Measurements from ENCODE around the gene ZNF775.
A peak's percentile ranks its signal among the peaks of the same experiment; 100 is the strongest.

The ZNF775 gene

DNA sequence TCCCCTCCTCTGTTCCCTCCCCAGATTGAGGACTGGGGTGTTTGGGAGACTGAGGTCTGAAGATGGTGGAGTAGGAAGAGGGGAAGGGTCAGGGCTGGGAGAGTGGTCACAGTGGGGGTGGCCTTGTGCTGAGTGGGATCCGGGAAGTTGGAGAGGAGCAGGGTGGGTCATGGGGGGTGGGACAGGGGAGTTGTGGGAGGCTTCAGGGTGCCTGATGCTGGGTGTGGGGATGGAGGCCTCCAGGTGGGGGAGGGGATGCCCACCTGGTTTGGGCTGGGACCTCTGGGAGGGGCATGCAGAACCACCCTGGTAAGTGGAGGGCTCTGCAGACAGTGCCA, 2.6 kb downstream of the ZNF775 start:
- H3K4me1 ChIP-seq (ENCODE audit: control insufficient read depth, low read length) = peaks cover 76% of the 10 kb centered on the region
- H3K9me2 ChIP-seq (replicated peaks; ENCODE audit: control insufficient read depth, low read length) = no peaks in the 10 kb centered on the region
- H4K20me1 ChIP-seq (ENCODE audit: control insufficient read depth, insufficient read depth, low read depth, low read length) = no peaks in the 10 kb centered on the region; the same call in 1 of the 2 replicates
- peak overlapping the region; percentile 72 for H3K4me3 ChIP-seq (ENCODE audit: low read length)
- H3K27me3 ChIP-seq (ENCODE audit: control insufficient read depth, low read length) = no peaks in the 10 kb centered on the region
- peaks cover 15% of the 10 kb centered on the region for H3K36me3 ChIP-seq (ENCODE audit: control insufficient read depth, low read length)
- TF ChIP-seq, protein P1, sequence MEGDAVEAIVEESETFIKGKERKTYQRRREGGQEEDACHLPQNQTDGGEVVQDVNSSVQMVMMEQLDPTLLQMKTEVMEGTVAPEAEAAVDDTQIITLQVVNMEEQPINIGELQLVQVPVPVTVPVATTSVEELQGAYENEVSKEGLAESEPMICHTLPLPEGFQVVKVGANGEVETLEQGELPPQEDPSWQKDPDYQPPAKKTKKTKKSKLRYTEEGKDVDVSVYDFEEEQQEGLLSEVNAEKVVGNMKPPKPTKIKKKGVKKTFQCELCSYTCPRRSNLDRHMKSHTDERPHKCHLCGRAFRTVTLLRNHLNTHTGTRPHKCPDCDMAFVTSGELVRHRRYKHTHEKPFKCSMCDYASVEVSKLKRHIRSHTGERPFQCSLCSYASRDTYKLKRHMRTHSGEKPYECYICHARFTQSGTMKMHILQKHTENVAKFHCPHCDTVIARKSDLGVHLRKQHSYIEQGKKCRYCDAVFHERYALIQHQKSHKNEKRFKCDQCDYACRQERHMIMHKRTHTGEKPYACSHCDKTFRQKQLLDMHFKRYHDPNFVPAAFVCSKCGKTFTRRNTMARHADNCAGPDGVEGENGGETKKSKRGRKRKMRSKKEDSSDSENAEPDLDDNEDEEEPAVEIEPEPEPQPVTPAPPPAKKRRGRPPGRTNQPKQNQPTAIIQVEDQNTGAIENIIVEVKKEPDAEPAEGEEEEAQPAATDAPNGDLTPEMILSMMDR (IDR thresholded peaks at IDR 0.05; ENCODE audit: low read depth, low read length, poor library complexity, severe bottlenecking) = no peak
- no peak for TF ChIP-seq EZH2phosphoT487 (IDR thresholded peaks at IDR 0.05; ENCODE audit: borderline replicate concordance, low read length)
- peak overlapping the region; percentile 67 for H3K27ac ChIP-seq (ENCODE audit: low read depth, low read length)
- no peaks in the 10 kb centered on the region for H3K9me3 ChIP-seq (ENCODE audit: control insufficient read depth, insufficient read depth, low read length)
- peak overlapping the region; percentile 86 for H3K4me2 ChIP-seq (ENCODE audit: low read length)
- H3F3A ChIP-seq (ENCODE audit: control insufficient read depth, insufficient read depth) = peaks cover 31% of the 10 kb centered on the region
- H3K79me2 ChIP-seq (ENCODE audit: control insufficient read depth, low read length) = peaks cover 54% of the 10 kb centered on the region

DNA sequence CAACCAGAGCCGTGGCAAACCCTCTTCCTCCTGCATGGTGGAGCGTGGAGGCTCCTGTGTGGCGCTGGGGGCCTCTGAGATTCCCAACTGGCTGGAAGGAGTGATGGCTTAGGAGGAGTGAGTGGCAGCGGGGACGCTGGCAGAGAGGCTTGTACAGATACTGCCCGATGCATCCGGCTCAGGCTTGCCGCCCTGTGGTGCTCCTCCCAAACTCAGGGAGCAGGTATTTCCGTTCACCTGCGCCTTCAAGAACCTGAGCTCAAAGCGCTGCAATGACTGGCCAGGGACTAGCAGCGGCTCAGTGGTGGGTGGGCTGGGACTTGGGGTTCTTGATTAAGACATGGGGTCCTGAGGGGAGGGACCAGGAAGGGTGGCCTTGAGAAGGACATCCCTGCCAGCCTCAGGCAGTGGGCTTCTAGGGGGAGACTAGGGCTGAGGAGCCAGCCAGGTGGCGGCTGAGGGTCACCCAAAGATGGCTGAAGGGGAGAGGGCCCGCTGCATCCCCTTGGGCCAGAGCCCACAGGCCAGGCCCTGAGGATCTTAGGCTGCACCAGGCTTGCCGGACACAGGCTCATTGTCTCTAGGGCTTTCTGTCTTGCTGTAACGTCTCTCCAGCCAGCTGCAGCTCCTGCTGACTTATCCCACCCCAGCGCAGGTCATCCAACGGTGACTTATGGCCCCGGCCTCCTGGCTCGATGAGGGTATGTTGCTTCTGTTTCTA, 3.2 kb downstream of the ZNF775 start:
- H3F3A ChIP-seq (ENCODE audit: control insufficient read depth, insufficient read depth) = peaks cover 25% of the 10 kb centered on the region
- no peaks in the 10 kb centered on the region for H3K9me3 ChIP-seq (ENCODE audit: control insufficient read depth, insufficient read depth, low read length)
- peaks cover 70% of the 10 kb centered on the region for H3K4me1 ChIP-seq (ENCODE audit: control insufficient read depth, low read length)
- peaks cover 54% of the 10 kb centered on the region for H3K79me2 ChIP-seq (ENCODE audit: control insufficient read depth, low read length)
- H3K4me2 ChIP-seq (ENCODE audit: low read length) = peak overlapping the region; percentile 86
- TF ChIP-seq, protein P1 (IDR thresholded peaks at IDR 0.05; ENCODE audit: low read depth, low read length, poor library complexity, severe bottlenecking) = peak; percentile 13
- TF ChIP-seq EZH2phosphoT487 (IDR thresholded peaks at IDR 0.05; ENCODE audit: borderline replicate concordance, low read length) = no peak
- peaks cover 15% of the 10 kb centered on the region for H3K36me3 ChIP-seq (ENCODE audit: control insufficient read depth, low read length)
- no peaks in the 10 kb centered on the region for H3K27me3 ChIP-seq (ENCODE audit: control insufficient read depth, low read length)
- H4K20me1 ChIP-seq (ENCODE audit: control insufficient read depth, insufficient read depth, low read depth, low read length) = no peaks in the 10 kb centered on the region; the same call in 1 of the 2 replicates
- peak overlapping the region; percentile 72 for H3K4me3 ChIP-seq (ENCODE audit: low read length)
- H3K27ac ChIP-seq (ENCODE audit: low read depth, low read length) = peak overlapping the region; percentile 67
- H3K9me2 ChIP-seq (replicated peaks; ENCODE audit: control insufficient read depth, low read length) = no peaks in the 10 kb centered on the region

DNA sequence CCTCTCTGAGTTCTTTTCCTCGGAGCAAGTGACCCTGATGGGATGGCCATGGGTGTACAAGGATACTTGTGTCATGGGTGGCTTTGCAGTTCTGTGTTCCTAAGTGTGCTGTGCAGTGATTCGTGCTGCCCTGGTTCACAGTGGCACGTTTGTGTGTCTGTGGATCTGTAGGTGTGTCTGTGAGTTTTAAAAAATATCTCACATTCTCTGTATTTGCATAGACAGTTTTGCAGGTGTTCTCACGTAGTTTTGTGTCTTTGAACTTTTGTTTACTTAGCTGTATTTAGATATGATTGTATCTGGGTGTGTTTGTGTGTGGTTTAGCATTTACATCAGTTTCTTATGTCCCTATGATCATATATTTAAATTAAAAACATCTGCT, 3.7 kb downstream of the ZNF775 start:
- Histone ChIP-seq H3K9me2 (replicated peaks; ENCODE audit: control insufficient read depth, low read length) (no peaks in the 10 kb centered on the region), H3K36me3 (ENCODE audit: control insufficient read depth, low read length) (peaks cover 15% of the 10 kb centered on the region), H3K27me3 (ENCODE audit: control insufficient read depth, low read length) (no peaks in the 10 kb centered on the region), H3K4me1 (ENCODE audit: control insufficient read depth, low read length) (peaks cover 65% of the 10 kb centered on the region), H3F3A (ENCODE audit: control insufficient read depth, insufficient read depth) (peaks cover 20% of the 10 kb centered on the region), H3K4me2 (ENCODE audit: low read length) (peak overlapping the region; percentile 86), H3K27ac (ENCODE audit: low read depth, low read length) (peak overlapping the region; percentile 67), H3K4me3 (ENCODE audit: low read length) (peak overlapping the region; percentile 72), H4K20me1 (ENCODE audit: control insufficient read depth, insufficient read depth, low read depth, low read length) (no peaks in the 10 kb centered on the region; the same call in 1 of the 2 replicates), H3K9me3 (ENCODE audit: control insufficient read depth, insufficient read depth, low read length) (no peaks in the 10 kb centered on the region), H3K79me2 (ENCODE audit: control insufficient read depth, low read length) (peaks cover 54% of the 10 kb centered on the region)
- TF ChIP-seq EZH2phosphoT487 (IDR thresholded peaks at IDR 0.05; ENCODE audit: borderline replicate concordance, low read length) = no peak
- TF ChIP-seq, protein P1 (IDR thresholded peaks at IDR 0.05; ENCODE audit: low read depth, low read length, poor library complexity, severe bottlenecking) = no peak

Measured in DOHH2 (cell line).